Measurements from ENCODE around the gene ABHD12.
"Not testable (repeated sequence)": the region's sequence is repeated elsewhere in the genome, so short reads cannot be mapped to it uniquely, and the experiment has no call there.

ABHD12 gene

GRCh38 chr20:25402583-25402982, 11.9 kb upstream of the ABHD12 start:
- WGBS (ENCODE audit: insufficient coverage, insufficient read length) = no CpG with 5 or more reads among the region's 7 CpGs
- H3K27ac ChIP-seq (ENCODE audit: low read length) = no peak overlapping the region
- no peak overlapping the region for H3K4me3 ChIP-seq (ENCODE audit: low read length)
- no peaks in the 10 kb centered on the region for H3K36me3 ChIP-seq (ENCODE audit: control insufficient read depth, insufficient read depth, low read length)
- H3K9me3 ChIP-seq (ENCODE audit: control insufficient read depth, insufficient read depth, low read length) = no peaks in the 10 kb centered on the region
- no peak for DNase-seq (ENCODE audit: low read depth, low spot score)
- H3K27me3 ChIP-seq (ENCODE audit: control insufficient read depth, insufficient read depth, low read length) = no peaks in the 10 kb centered on the region
- no peaks in the 10 kb centered on the region for H3K4me1 ChIP-seq (ENCODE audit: control insufficient read depth, insufficient read depth, low read length)

- not testable (repeated sequence) for DNase-seq (ENCODE audit: low read depth, low spot score); H3K4me1 ChIP-seq (ENCODE audit: control insufficient read depth, insufficient read depth, low read length); H3K27me3 ChIP-seq (ENCODE audit: control insufficient read depth, insufficient read depth, low read length); H3K36me3 ChIP-seq (ENCODE audit: control insufficient read depth, insufficient read depth, low read length); H3K27ac ChIP-seq (ENCODE audit: low read length); H3K9me3 ChIP-seq (ENCODE audit: control insufficient read depth, insufficient read depth, low read length); H3K4me3 ChIP-seq (ENCODE audit: low read length)
- no CpG with 5 or more reads among the region's 11 CpGs for WGBS (ENCODE audit: insufficient coverage, insufficient read length)
Observed at GRCh38 chr20:25400291-25400732, 9.7 kb upstream of the ABHD12 start.

GRCh38 chr20:25399037-25399430, 8.4 kb upstream of the ABHD12 start:
- H3K4me1 ChIP-seq (ENCODE audit: control insufficient read depth, insufficient read depth, low read length) = no peaks in the 10 kb centered on the region
- H3K4me3 ChIP-seq (ENCODE audit: low read length) = no peak overlapping the region
- H3K27ac ChIP-seq (ENCODE audit: low read length) = no peak overlapping the region
- H3K27me3 ChIP-seq (ENCODE audit: control insufficient read depth, insufficient read depth, low read length) = no peaks in the 10 kb centered on the region
- H3K9me3 ChIP-seq (ENCODE audit: control insufficient read depth, insufficient read depth, low read length) = no peaks in the 10 kb centered on the region
- WGBS (ENCODE audit: insufficient coverage, insufficient read length) = no CpG with 5 or more reads among the region's 5 CpGs
- no peak for DNase-seq (ENCODE audit: low read depth, low spot score)
- H3K36me3 ChIP-seq (ENCODE audit: control insufficient read depth, insufficient read depth, low read length) = no peaks in the 10 kb centered on the region

- Histone ChIP-seq H3K27me3 (ENCODE audit: control insufficient read depth, insufficient read depth, low read length) (no peaks in the 10 kb centered on the region), H3K4me1 (ENCODE audit: control insufficient read depth, insufficient read depth, low read length) (no peaks in the 10 kb centered on the region), H3K9me3 (ENCODE audit: control insufficient read depth, insufficient read depth, low read length) (no peaks in the 10 kb centered on the region), H3K27ac (ENCODE audit: low read length) (no peak overlapping the region), H3K36me3 (ENCODE audit: control insufficient read depth, insufficient read depth, low read length) (no peaks in the 10 kb centered on the region), H3K4me3 (ENCODE audit: low read length) (no peak overlapping the region)
- no CpG with 5 or more reads among the region's 4 CpGs for WGBS (ENCODE audit: insufficient coverage, insufficient read length)
- no peak for DNase-seq (ENCODE audit: low read depth, low spot score)
Observed at GRCh38 chr20:25398376-25399036, 7.9 kb upstream of the ABHD12 start.

GRCh38 chr20:25397821-25398220, 7.2 kb upstream of the ABHD12 start:
- DNase-seq (ENCODE audit: low read depth, low spot score) = no peak
- Histone ChIP-seq H3K27ac (ENCODE audit: low read length) (no peak overlapping the region), H3K36me3 (ENCODE audit: control insufficient read depth, insufficient read depth, low read length) (no peaks in the 10 kb centered on the region), H3K4me3 (ENCODE audit: low read length) (no peak overlapping the region), H3K4me1 (ENCODE audit: control insufficient read depth, insufficient read depth, low read length) (no peaks in the 10 kb centered on the region), H3K27me3 (ENCODE audit: control insufficient read depth, insufficient read depth, low read length) (no peaks in the 10 kb centered on the region), H3K9me3 (ENCODE audit: control insufficient read depth, insufficient read depth, low read length) (no peaks in the 10 kb centered on the region)
- WGBS (ENCODE audit: insufficient coverage, insufficient read length) = no CpG with 5 or more reads among the region's 1 CpG

GRCh38 chr20:25397096-25397495, 6.5 kb upstream of the ABHD12 start:
- H3K4me1 ChIP-seq (ENCODE audit: control insufficient read depth, insufficient read depth, low read length) = no peaks in the 10 kb centered on the region
- no peaks in the 10 kb centered on the region for H3K27me3 ChIP-seq (ENCODE audit: control insufficient read depth, insufficient read depth, low read length)
- no peak overlapping the region for H3K27ac ChIP-seq (ENCODE audit: low read length)
- no peak for DNase-seq (ENCODE audit: low read depth, low spot score)
- H3K36me3 ChIP-seq (ENCODE audit: control insufficient read depth, insufficient read depth, low read length) = no peaks in the 10 kb centered on the region
- no peaks in the 10 kb centered on the region for H3K9me3 ChIP-seq (ENCODE audit: control insufficient read depth, insufficient read depth, low read length)
- no CpG with 5 or more reads among the region's 6 CpGs for WGBS (ENCODE audit: insufficient coverage, insufficient read length)
- H3K4me3 ChIP-seq (ENCODE audit: low read length) = no peak overlapping the region

- Histone ChIP-seq H3K27ac (ENCODE audit: low read length) (no peak overlapping the region), H3K4me3 (ENCODE audit: low read length) (no peak overlapping the region), H3K36me3 (ENCODE audit: control insufficient read depth, insufficient read depth, low read length) (no peaks in the 10 kb centered on the region), H3K4me1 (ENCODE audit: control insufficient read depth, insufficient read depth, low read length) (no peaks in the 10 kb centered on the region), H3K9me3 (ENCODE audit: control insufficient read depth, insufficient read depth, low read length) (no peaks in the 10 kb centered on the region), H3K27me3 (ENCODE audit: control insufficient read depth, insufficient read depth, low read length) (no peaks in the 10 kb centered on the region)
- DNase-seq (ENCODE audit: low read depth, low spot score) = no peak
- WGBS (ENCODE audit: insufficient coverage, insufficient read length) = no CpG with 5 or more reads among the region's 6 CpGs
Observed at GRCh38 chr20:25394996-25395395, 4.4 kb upstream of the ABHD12 start.

- Histone ChIP-seq H3K4me3 (ENCODE audit: low read length) (no peak overlapping the region), H3K27ac (ENCODE audit: low read length) (no peak overlapping the region), H3K9me3 (ENCODE audit: control insufficient read depth, insufficient read depth, low read length) (no peaks in the 10 kb centered on the region), H3K4me1 (ENCODE audit: control insufficient read depth, insufficient read depth, low read length) (no peaks in the 10 kb centered on the region), H3K36me3 (ENCODE audit: control insufficient read depth, insufficient read depth, low read length) (no peaks in the 10 kb centered on the region), H3K27me3 (ENCODE audit: control insufficient read depth, insufficient read depth, low read length) (no peaks in the 10 kb centered on the region)
- WGBS (ENCODE audit: insufficient coverage, insufficient read length) = no CpG with 5 or more reads among the region's 5 CpGs
- no peak for DNase-seq (ENCODE audit: low read depth, low spot score)
Observed at GRCh38 chr20:25394276-25394675, 3.6 kb upstream of the ABHD12 start.

GRCh38 chr20:25389858-25390537, 637 bp downstream of the ABHD12 start:
- no peaks in the 10 kb centered on the region for H3K27me3 ChIP-seq (ENCODE audit: control insufficient read depth, insufficient read depth, low read length)
- no peak for DNase-seq (ENCODE audit: low read depth, low spot score)
- no peak overlapping the region for H3K27ac ChIP-seq (ENCODE audit: low read length)
- no CpG with 5 or more reads among the region's 67 CpGs for WGBS (ENCODE audit: insufficient coverage, insufficient read length)
- peak overlapping the region; percentile 97 for H3K4me3 ChIP-seq (ENCODE audit: low read length)
- H3K4me1 ChIP-seq (ENCODE audit: control insufficient read depth, insufficient read depth, low read length) = no peaks in the 10 kb centered on the region
- H3K9me3 ChIP-seq (ENCODE audit: control insufficient read depth, insufficient read depth, low read length) = no peaks in the 10 kb centered on the region
- H3K36me3 ChIP-seq (ENCODE audit: control insufficient read depth, insufficient read depth, low read length) = no peaks in the 10 kb centered on the region

GRCh38 chr20:25389401-25389857, 1.2 kb downstream of the ABHD12 start:
- H3K4me1 ChIP-seq (ENCODE audit: control insufficient read depth, insufficient read depth, low read length) = no peaks in the 10 kb centered on the region
- no CpG with 5 or more reads among the region's 19 CpGs for WGBS (ENCODE audit: insufficient coverage, insufficient read length)
- no peaks in the 10 kb centered on the region for H3K36me3 ChIP-seq (ENCODE audit: control insufficient read depth, insufficient read depth, low read length)
- H3K27me3 ChIP-seq (ENCODE audit: control insufficient read depth, insufficient read depth, low read length) = no peaks in the 10 kb centered on the region
- DNase-seq (ENCODE audit: low read depth, low spot score) = no peak
- H3K9me3 ChIP-seq (ENCODE audit: control insufficient read depth, insufficient read depth, low read length) = no peaks in the 10 kb centered on the region
- H3K27ac ChIP-seq (ENCODE audit: low read length) = no peak overlapping the region
- H3K4me3 ChIP-seq (ENCODE audit: low read length) = peak overlapping the region; percentile 97
